ENCODE results near the gene DDC.
"Not testable (repeated sequence)": the region's sequence is repeated elsewhere in the genome, so short reads cannot be mapped to it uniquely, and the experiment has no call there.

The DDC gene

GRCh38 chr7:50587737-50588136 is 22.5 kb upstream of the DDC start:
- DNase-seq, result no peak

- DNase-seq, result no peak
Measured at GRCh38 chr7:50584793-50585408, 19.7 kb upstream of the DDC start.

GRCh38 chr7:50584386-50584785 is 19.2 kb upstream of the DDC start:
- no peak for DNase-seq

- not testable (repeated sequence) for DNase-seq
Measured at GRCh38 chr7:50583295-50583694, 18.1 kb upstream of the DDC start.

- DNase-seq, result not testable (repeated sequence)
Measured at GRCh38 chr7:50582271-50582670, 17.1 kb upstream of the DDC start.

- DNase-seq, result not testable (repeated sequence)
Measured at GRCh38 chr7:50580666-50581065, 15.5 kb upstream of the DDC start.

GRCh38 chr7:50580057-50580456 is 14.9 kb upstream of the DDC start:
- DNase-seq, result no peak

- not testable (repeated sequence) for DNase-seq
Measured at GRCh38 chr7:50578105-50578504, 12.9 kb upstream of the DDC start.

GRCh38 chr7:50577569-50577968 is 12.4 kb upstream of the DDC start:
- DNase-seq, result no peak

- not testable (repeated sequence) for DNase-seq
Measured at GRCh38 chr7:50576388-50576787, 11.2 kb upstream of the DDC start.

- DNase-seq, result no peak
Measured at GRCh38 chr7:50567715-50568261, 2.6 kb upstream of the DDC start.

- no peak for DNase-seq
Measured at GRCh38 chr7:50565977-50566376, 772 bp upstream of the DDC start.

- no peak for DNase-seq
Measured at GRCh38 chr7:50565559-50565916, 333 bp upstream of the DDC start.

GRCh38 chr7:50564171-50564570 is 1.0 kb downstream of the DDC start:
- no peak for DNase-seq

GRCh38 chr7:50562136-50562535 is 3.1 kb downstream of the DDC start:
- no peak for DNase-seq

GRCh38 chr7:50560865-50561351 is 4.3 kb downstream of the DDC start:
- DNase-seq, result no peak

- no peak for DNase-seq
Measured at GRCh38 chr7:50559881-50560280, 5.3 kb downstream of the DDC start.

GRCh38 chr7:50558294-50559053 is 6.7 kb downstream of the DDC start:
- DNase-seq, result no peak

- no peak for DNase-seq
Measured at GRCh38 chr7:50557099-50557498, 8.1 kb downstream of the DDC start.

- no peak for DNase-seq
Measured at GRCh38 chr7:50556247-50556991, 8.8 kb downstream of the DDC start.

- DNase-seq, result no peak
Measured at GRCh38 chr7:50555594-50556140, 9.5 kb downstream of the DDC start.

GRCh38 chr7:50554431-50555322 is 10.5 kb downstream of the DDC start:
- no peak for DNase-seq
